ENCODE data around the gene GALNT17. TPM values are rescaled to one million over a fixed set of nuclear protein-coding genes. Genes with fewer than 3 reads are reported as not detected.
A peak's percentile ranks its signal among the peaks of the same experiment; 100 is the strongest.

GALNT17 gene
- total and polyA plus RNA-seq, 12 donors: 15.1 to 87.0 (median 55.4) TPM

GRCh38 chr7:71389976-71390375 lies 258.0 kb downstream of the GALNT17 start:
- TF ChIP-seq, protein P1, sequence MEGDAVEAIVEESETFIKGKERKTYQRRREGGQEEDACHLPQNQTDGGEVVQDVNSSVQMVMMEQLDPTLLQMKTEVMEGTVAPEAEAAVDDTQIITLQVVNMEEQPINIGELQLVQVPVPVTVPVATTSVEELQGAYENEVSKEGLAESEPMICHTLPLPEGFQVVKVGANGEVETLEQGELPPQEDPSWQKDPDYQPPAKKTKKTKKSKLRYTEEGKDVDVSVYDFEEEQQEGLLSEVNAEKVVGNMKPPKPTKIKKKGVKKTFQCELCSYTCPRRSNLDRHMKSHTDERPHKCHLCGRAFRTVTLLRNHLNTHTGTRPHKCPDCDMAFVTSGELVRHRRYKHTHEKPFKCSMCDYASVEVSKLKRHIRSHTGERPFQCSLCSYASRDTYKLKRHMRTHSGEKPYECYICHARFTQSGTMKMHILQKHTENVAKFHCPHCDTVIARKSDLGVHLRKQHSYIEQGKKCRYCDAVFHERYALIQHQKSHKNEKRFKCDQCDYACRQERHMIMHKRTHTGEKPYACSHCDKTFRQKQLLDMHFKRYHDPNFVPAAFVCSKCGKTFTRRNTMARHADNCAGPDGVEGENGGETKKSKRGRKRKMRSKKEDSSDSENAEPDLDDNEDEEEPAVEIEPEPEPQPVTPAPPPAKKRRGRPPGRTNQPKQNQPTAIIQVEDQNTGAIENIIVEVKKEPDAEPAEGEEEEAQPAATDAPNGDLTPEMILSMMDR (IDR thresholded peaks at IDR 0.05): no peak
- DNase-seq (no peak), ATAC-seq (no peak)
- Histone ChIP-seq H3K27me3 (no peaks in the 10 kb centered on the region), H3K4me1 (peaks cover 0 to 5% (median 0%) of the 10 kb centered on the region in 9 donors), H3K4me3 (no peak overlapping the region), H3K9me3 (peaks cover 0 to 4% (median 0%) of the 10 kb centered on the region in 11 donors), H3K27ac (no peak overlapping the region), H3K36me3 (no peaks in the 10 kb centered on the region)
- WGBS, 2 donors: 48 to 64% methylated on average over 7 of the region's 7 CpGs
- intact Hi-C loops (cut with DNase I): no loop called here

GRCh38 chr7:71393661-71394060 lies 261.7 kb downstream of the GALNT17 start:
- Histone ChIP-seq H3K9me3 (peaks cover 0 to 18% (median 3%) of the 10 kb centered on the region in 11 donors), H3K4me3 (no peak overlapping the region), H3K36me3 (no peaks in the 10 kb centered on the region), H3K27ac (no peak overlapping the region), H3K27me3 (no peaks in the 10 kb centered on the region), H3K4me1 (peaks cover 0 to 5% (median 0%) of the 10 kb centered on the region in 9 donors)
- intact Hi-C loops (cut with DNase I): no loop called here
- TF ChIP-seq, protein P1 (IDR thresholded peaks at IDR 0.05): no peak
- 86 to 89% methylated on average over 7 of the region's 7 CpGs for WGBS, 2 donors
- DNase-seq (no peak), ATAC-seq (no peak)

GRCh38 chr7:71402684-71403083 lies 270.7 kb downstream of the GALNT17 start:
- Histone ChIP-seq H3K36me3 (no peaks in the 10 kb centered on the region), H3K9me3 (no peaks in the 10 kb centered on the region), H3K27ac (no peak overlapping the region), H3K4me1 (peaks cover 0 to 35% (median 14%) of the 10 kb centered on the region in 9 donors), H3K27me3 (no peaks in the 10 kb centered on the region), H3K4me3 (no peak overlapping the region)
- TF ChIP-seq, protein P1 (IDR thresholded peaks at IDR 0.05): no peak
- intact Hi-C loops (cut with DNase I): loop anchor here in 3 of 10 donors (10.0 kb wide), 2 partner anchors 78 to 168 kb away; no protein-coding TSS in a partner anchor
- ATAC-seq (no peak), DNase-seq (no peak)
- 18 to 22% methylated on average over 2 of the region's 2 CpGs for WGBS, 2 donors

DNA sequence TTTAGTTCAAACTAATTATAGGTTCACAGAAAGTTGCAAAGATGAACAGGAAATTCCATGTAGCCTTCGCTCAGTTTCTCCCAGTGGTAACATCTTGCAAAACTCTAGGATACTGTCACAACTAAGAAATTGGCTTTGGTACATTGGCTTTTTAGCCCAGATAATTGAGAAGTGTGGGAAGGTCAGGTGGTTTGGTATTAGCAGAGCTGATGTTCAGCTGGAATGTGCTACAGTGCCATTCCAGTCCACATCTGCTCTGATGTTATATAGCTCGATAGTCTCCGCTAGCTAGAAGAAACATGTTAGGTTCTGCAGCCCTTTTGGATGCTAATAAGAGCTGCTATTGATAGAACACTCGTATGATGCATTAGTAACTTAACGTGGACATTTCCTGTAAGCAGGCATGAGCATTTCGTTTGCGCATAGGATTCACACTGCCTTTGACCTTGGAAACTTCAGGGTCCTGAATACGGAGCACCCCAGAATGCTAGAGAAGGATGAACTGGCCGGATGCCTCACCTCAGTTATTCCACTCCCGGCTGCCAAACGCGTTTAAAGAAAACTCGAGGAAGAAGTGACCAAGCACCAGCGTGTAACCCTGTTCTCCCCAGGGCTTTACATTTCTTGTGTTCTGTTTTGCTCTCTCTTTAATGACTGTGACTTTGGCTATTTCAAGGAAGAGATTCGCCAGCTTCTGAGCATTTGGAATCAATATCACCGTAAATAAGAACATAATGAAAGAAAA lies 271.4 kb downstream of the GALNT17 start:
- Histone ChIP-seq H3K27me3 (no peaks in the 10 kb centered on the region), H3K4me3 (no peak overlapping the region), H3K4me1 (peaks cover 0 to 35% (median 18%) of the 10 kb centered on the region in 9 donors), H3K27ac (peak overlapping the region in 6 of 10 donors; percentile 7 to 64 (median 36)), H3K9me3 (no peaks in the 10 kb centered on the region), H3K36me3 (no peaks in the 10 kb centered on the region)
- ATAC-seq (no peak), DNase-seq (no peak)
- TF ChIP-seq, protein P1 (IDR thresholded peaks at IDR 0.05): no peak
- WGBS, 2 donors: 42 to 50% methylated on average over 16 of the region's 16 CpGs
- intact Hi-C loops (cut with DNase I): loop anchor here in 3 of 10 donors (10.0 kb wide), 2 partner anchors 79 to 169 kb away; no protein-coding TSS in a partner anchor
